Erythroblast (primary cell): ENCODE measurements around the gene ID2.

Experiments used
- DNase-seq, 2 experiments: peaks; one replicate each; lab custom pipeline; 2025; lab: John Stamatoyannopoulos, UW
- GATA1 ChIP-seq: IDR thresholded peaks from 2 replicates; pipeline ENCODE4 v1.6.1; 2011; ENCODE audit warnings: low read depth, mild to moderate bottlenecking, control low read depth, low read length, moderate library complexity
- POLR2A ChIP-seq: IDR thresholded peaks from 2 replicates; pipeline ENCODE4 v1.6.1; 2011; ENCODE audit warnings: mild to moderate bottlenecking, low read length

Gene ID2

DNA sequence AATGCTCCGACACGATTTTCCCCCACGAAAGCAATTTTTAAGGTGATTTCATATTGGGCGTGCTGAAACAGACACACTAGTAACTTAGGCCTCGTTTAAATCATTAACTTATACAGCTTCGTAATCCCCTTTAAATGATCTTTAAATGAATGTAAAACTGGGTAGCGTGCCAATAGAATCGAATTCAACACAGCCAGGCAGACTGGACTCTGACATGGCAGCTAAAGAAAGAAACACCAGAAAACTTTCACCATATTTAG lies 2.4 kb upstream of the ID2 start:
- TF ChIP-seq POLR2A (no peak), GATA1 (no peak)
- DNase-seq = no peak

DNA sequence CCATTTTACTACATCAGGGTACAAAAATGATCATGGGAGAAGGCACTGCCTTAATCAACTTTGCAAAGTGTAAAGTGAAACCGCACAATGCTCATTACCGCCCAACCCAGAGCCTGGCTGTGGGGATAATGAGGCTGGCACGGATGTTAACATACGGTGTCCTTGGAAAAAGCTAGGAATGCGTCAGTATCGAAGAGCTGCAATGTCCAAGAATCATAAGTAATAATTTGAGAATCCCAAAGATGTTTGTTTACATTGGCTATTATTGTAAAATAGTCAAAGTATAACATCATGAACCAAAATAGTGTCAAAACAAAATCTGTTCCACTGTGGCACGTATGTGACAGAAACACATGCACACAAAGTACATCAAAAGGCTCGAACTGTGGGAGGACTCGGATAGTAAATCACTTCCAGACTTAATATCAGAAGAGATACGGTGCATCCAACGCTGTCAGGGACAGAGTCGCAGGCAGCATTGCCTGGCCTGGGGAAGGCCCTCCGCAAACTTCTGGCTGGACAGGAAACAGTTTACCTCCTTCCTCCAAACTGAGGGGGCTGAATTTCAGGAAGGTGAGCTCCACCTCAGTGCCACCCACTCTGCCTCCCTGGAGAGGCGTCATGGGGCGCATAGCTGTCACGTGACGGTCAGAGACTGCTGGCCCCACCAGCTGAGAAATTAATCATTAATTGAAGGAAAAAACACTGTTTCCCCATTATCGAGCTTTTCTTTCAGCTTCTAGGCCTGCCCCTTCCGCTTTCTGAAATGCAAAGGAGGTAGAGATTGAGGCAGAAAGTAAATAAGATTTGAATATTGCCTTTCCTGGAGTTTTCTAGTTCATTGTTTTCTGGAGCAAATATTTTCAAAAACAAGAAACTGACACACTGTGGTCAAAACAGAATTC lies 1.8 kb upstream of the ID2 start:
- peak; percentile 44 to 58 for DNase-seq
- TF ChIP-seq POLR2A = no peak
- no peak for TF ChIP-seq GATA1

DNA sequence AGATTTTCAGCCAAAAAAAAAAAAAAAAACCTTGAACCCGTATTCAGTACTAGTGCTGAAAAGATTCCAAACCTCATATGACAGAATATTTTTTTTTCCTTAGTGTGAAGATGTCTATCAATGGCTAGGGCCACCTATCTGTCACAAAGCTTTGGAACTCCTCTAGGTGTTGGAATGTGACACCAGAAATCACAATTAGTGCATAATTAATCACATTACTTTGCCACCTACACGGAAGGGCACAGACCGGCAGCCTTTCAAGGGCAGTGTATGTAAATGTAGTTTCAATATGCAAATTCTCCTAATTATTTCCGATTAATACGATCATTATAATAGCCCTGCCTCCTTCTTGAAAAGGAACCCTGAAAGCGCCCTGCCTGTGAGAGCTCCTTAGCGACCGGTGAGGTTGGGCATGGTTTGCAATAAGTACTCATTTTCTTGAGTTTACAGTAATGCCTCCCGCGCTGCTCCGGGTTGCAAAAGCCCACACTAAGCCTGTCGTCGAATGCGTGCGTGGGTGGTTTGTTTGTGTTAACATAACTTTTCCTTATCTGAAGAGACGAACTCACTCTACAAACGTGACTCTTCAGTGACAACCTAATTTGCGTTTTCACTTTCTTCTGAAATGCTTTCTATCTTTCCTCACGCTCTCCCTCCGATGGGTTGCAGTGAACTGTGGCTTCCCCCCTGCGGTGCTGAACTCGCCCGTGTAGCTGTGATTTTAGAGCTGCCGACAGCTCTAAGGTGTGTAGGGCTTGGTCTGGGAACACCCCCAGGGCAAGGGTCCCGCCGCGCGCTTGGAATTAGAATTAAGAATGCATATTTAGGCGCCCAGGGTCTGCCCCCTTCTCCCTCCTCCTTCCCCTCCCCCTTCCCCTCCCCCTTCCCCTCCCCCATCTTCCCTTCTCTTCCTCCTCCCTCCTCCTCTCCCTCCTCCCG lies 765 bp upstream of the ID2 start:
- DNase-seq = peak; percentile 82 to 87
- TF ChIP-seq POLR2A (peak; percentile 73), GATA1 (no peak)

DNA sequence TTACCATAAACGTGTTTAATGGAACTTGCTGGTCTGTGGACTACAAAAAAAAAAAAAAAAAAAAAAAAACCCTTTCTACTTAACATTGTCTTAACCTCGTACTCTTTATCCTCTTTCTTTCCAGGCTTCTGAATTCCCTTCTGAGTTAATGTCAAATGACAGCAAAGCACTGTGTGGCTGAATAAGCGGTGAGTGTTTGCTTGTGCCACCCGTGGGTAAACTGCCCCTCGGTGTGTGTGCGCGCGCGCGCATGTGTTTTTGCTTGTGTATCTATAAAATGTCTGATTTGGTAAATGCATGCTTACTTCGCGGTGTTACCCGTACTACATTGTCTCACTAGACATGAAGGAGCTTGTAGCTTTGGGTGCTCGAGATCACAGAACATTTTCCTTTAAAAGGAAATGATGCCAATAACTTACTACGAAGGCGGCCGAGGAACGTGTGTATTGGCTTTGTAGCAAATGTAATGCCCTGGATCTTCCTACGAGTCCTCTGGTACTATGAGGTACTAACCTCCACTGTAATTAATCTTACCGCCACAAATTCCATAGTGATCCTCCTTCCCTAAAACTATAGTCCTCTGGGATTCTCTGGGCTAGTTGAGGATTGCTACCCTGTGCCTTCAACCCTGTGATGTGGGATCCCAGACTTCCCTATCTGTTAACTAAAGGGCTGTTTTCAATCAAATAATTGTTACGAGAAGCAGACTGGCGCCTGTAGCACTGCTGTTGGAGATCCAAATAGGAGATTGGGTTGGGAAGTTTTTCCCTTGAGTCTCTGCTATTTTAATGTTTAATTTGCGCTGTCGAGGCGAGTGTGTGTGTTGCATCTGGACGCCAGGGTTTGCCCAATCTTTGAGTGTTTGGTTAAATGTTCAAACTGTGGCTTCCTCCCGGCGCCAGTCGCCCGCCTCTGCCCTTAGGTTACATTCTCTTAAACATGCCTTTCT lies 1.1 kb downstream of the ID2 start:
- peak; percentile 68 to 79 for DNase-seq

DNA sequence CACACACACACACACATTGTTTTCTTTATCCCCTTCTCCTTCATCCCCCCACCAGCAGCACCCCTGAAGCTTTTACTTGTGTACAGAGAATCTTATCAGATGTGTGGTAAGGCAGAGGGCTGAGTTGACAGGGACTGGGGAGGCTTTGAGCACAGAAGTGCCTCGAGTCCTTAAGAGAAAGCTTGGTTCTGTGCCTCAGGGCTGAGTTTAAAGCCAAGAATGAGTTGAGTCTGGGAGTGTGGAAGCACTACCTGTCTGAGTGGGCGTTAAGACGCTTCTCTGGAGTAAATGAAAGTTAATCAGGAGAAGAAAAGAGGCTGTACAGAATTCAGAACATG lies 2.7 kb downstream of the ID2 start:
- TF ChIP-seq GATA1 (no peak), POLR2A (no peak)
- DNase-seq = peak; percentile 85 to 87

More for the DNA sequence above, 1.1 kb downstream of the ID2 start:
- TF ChIP-seq POLR2A = peak; percentile 33
- no peak for TF ChIP-seq GATA1

DNA sequence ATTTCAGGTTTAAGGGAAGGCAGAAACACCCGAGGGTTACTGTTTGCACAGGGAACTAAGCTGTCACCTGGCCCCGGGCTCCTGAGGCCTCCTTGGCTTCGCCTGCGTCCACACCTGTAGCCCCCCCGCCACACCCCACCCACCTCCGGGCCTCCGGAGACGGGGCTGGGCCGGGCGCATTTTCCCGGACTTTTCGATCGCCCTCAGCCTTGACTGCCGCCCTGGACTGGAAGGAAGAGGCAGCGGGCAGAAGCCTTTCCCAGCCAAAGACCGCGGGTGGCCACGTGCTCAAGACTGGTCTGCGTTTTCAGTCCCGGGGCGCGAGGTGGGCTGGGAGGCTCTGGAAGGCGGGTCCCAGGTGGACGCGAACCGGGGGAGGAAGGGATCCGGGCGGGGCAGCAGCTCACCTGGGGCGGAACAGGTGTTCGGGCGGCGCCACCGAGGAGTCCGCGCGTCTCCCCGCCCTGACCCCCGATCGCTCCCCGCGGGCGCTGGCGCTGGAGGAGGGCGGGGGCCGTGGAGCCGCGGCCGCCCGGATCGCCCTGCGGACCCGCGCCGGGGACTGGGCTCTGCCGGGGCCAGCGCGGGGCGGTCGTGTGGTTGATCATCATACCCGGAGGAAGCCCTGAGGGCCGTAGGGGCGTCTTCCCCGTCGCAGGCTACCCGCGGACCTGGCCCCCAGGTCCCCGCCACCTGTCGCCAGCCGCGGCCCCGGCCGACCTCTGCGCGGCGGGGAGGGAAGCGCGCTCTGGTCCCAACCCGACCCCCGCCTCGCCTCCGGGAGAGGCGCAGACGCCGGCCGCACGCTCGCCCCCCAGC lies 3.2 kb downstream of the ID2 start:
- peak; percentile 70 to 76 for DNase-seq

DNA sequence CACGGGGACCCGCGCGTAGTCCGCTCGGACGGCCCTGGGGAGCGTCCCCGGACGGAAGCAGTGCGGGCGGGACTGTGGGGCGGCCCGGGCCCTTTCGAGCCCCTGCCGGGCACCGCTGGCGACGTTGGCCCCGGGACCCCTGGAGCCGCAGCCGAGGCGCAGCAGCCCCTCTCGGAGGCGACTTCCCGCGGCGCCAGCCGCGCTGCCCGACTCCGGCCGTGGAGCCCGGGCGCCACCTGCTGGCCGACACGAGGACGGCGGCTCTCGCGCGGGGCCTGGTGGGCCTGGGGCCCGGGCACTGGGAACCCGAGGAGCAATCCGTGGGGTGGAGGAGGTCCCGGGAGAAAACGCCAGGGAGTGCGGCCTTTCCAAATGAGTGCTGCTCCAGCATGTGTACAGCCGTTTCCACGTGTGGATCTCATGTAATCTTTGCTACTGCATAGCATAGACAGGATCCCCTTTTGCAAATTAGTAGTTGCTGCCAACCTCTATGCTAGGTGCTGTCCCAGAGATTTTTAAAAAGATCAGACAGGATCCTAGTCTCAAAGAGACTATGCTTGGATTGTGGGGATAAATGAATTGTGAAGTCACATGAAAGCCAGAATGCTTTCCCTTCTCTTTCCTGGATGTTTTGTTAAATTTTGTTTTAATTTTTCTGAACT lies 4.0 kb downstream of the ID2 start:
- TF ChIP-seq POLR2A = no peak
- no peak for TF ChIP-seq GATA1
- DNase-seq = peak; percentile 73 to 86

More for the DNA sequence above, 3.2 kb downstream of the ID2 start:
- peak; percentile 95 for TF ChIP-seq POLR2A
- no peak for TF ChIP-seq GATA1

DNA sequence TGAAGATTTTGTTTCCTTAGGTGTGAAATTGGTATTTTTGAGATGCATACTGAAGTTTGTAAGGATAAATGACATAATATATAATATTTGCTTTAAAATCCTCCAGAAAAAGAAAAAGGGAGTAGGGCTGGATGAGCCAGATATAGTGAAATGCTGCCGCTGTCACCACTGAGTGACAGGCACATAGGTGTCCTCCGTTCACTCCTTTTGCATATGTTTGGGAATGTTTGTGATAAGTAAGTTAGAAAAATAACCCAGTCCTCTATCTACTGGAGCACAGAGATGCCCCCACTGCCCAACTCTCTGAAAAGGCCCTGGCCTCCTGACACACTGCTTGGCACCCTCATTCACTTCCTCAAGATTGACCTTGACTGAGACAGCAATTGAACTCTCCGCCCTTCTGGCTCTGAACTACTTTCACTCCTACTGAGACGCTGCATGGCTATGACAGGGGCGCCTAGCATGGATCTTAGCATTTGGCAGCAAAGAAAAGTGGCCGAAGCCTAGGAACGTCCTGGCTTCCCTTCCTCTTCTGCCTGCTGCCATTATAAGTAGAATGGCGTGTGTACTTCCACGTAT lies 10.1 kb downstream of the ID2 start:
- no peak for DNase-seq
- no peak for TF ChIP-seq POLR2A
- no peak for TF ChIP-seq GATA1

DNA sequence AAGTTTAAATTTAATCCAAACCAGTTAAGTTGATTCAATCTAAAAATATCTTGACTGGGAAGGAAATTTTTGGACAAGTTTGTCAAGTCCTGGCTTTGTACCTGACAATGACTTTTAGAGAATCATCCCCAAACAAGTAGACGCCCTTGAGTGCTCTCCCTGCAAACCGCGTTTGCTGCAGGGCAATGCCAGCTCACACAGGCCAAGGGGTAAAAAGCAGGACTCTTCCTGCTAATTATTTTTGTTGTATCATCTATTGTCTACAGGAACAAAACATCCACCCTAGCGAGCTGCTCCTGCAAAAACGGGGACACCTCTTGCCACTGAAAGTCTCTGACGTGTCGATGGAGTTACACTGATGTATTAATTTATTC lies 10.9 kb downstream of the ID2 start:
- TF ChIP-seq GATA1 = no peak
- TF ChIP-seq POLR2A = no peak
- no peak for DNase-seq

DNA sequence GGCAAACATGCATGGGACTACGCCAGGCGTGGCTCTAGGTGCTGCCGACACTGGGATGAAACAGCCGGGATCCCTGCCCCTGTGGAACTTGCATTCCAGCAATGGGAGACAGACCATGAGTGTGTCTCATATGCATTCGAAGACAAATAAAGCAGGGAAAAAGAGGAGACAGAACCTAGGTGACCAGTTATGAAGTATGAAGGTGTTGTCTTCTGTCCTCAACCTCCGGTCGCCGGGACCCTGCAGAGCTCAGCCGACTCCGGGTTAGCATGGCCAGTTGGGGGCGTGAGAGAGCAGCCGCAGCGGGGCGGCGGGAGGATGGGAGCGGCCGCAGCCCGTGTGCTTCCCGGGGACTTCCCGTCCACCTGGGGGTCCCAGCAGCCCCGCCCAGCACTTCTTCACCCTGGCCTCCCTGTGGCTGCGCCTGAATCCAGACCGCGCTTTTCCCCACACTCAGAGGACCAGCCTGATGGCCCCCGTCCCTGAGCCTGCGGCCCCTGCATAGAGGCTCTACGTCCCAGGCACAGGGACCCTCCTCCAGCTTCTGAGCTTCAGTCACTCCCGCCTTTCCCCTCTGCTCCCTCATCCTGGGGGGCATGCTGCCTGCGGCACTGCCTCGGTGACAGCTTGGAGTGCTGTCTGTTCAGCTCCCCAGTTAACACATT lies 11.4 kb downstream of the ID2 start:
- peak; percentile 52 to 67 for DNase-seq
- TF ChIP-seq GATA1 (no peak), POLR2A (no peak)

DNA sequence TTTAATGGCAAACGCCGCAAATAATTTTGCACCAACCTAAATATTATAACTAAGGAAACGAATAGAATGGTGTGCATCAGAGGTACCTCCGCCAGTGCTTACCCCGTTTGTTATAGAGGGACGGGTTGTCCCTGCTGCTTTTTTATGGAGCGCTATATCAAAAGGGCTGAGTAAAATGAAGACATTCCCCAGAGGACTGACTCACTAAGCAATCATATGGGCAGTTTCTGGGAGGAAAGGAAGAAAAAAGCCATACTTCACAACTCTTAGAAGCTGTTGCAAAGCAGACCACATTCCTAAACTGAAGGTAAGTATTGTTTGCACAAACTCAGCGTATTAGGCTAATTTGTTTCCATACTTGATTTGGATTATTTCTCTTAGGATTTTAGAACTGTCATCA lies 12.9 kb downstream of the ID2 start:
- TF ChIP-seq GATA1 (no peak), POLR2A (no peak)
- no peak for DNase-seq

DNA sequence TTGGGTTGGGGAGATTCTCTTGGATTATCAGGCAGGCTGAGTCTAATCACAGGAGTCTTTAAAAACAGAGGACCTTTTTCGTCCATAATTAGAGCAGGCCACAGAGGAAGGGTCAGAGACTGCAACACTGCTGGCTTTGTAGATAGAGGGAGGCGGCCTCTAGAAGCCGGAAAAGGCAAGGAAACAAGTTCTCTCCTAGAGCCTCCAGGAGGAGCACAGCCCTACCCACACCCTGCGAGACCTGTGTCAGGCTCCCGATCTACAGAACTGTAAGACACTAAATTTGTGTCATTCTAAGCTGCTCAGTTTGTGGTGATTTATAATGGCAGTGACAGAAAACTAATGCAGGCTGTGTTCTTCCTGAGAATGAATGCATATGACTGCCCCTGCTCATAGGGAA lies 15.3 kb downstream of the ID2 start:
- DNase-seq = no peak
- TF ChIP-seq GATA1 = no peak
- TF ChIP-seq POLR2A = no peak

DNA sequence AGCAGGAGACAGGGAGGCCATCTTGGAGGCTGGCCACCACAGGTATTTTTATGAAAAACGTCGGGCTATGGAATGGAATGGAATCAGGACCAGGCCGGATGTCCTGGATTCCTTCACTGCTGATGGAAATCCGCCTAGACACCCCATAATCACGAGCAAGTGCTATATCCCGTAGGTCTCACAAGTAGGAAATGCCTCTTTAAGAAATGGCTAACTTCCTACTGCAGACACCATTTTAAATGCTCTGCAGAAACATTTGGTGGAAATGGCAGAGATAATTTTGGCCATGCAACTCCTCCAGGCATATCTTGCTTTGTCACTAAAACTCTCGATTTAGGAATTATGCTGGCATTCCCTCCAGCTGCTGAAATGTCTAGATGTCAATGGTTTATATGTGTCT lies 18.0 kb downstream of the ID2 start:
- TF ChIP-seq POLR2A (no peak), GATA1 (no peak)
- no peak for DNase-seq
